GM12892 (cell line): ENCODE measurements around the gene LZTS3.

Experiments
- POLR2A ChIP-seq: IDR thresholded peaks from 2 replicates; pipeline ENCODE4 v1.6.1; 2011; ENCODE audit warnings: low read depth, low read length, control low read depth
- TAF1 ChIP-seq: IDR thresholded peaks from 2 replicates; pipeline ENCODE4 v1.6.1; 2011; ENCODE audit warnings: low read depth, mild to moderate bottlenecking, control low read depth, low read length, borderline replicate concordance

- TF ChIP-seq POLR2A = no peak
- no peak for TF ChIP-seq TAF1
Observed at GRCh38 chr20:3218307-3218988, 45.1 kb upstream of the LZTS3 start.
